HG03159 (cell line): ENCODE results near the gene PITRM1.

Experiments used
- ATAC-seq: cut with Tn5 transposase; IDR thresholded peaks from one replicate; pipeline ENCODE4 v1.9.1; 2021; ENCODE audit warnings: mild to moderate bottlenecking, moderate library complexity; ENCODE audit not compliant: unreplicated experiment

Gene PITRM1

DNA sequence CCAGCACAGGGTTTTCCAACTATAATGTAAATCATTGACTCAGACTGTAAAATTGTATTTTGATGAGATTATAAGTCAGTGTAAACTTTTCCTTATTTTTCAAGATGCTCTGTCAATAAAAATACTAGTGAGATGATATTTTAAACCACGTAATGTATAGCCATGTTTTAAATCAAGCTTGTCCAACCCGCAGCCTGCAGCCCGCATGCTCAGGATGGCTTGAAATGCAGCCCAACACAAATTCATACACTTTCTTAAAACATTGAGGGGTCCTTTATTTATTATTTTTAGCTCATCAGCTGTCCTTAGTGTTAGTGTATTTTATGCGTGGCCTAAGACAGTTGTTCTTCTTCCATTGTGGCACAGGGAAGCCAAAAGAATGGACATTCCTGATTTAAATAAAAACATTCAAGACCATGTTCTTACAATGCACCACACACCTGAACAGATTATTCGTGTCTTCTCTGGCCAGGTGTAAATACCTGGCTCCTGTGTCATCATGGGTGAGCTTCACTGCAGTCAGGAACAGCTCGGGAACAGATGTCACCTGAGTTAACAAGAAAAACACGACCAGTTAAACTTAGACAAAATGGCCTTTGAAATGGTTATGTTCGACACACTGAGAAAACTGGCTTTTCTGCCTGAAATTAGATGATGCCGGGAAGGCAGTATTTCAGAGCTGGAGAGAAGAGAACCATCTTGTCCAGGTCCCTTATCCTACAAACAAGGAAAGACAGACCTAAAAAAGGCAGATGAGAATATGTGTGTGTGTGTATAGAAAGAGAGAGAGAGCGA, 5.9 kb downstream of the PITRM1 start:
- ATAC-seq: no peak

DNA sequence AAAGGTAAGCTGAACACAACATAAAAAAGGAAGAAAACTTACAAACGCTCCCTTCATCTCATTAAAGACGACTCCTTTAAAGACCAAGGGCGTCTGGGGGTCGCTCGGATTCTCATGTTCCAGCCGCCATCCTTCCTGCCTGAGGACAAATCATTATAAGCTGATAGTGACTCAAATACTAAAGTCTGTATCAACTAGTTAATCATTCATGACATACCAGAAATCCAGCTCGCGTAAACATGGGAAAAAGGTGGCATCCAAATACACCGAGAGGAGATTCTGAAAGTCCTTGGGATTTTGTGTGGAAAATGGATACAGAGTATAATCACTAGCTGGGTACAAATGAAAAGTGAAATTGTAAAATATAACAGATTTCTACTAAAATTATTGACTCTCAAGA, 7.4 kb downstream of the PITRM1 start:
- ATAC-seq: no peak

DNA sequence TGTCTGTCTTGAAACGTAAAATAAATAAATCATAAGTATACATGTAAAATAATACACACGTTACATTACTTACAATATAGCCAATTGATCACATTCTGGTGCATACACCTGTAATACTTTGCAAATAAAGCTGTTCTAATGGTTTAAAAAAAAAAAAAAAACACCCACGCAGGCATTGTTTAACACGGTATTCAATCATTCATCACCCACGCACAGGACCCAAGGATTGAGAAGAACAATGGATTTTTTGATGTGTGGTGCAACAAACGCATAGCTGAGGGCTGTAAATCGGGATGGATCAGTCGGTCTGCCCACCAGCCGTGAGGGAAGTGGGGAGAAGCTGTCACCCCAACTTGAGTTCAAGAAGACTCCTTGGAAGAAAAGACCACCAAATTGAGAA, 8.7 kb downstream of the PITRM1 start:
- no peak for ATAC-seq

DNA sequence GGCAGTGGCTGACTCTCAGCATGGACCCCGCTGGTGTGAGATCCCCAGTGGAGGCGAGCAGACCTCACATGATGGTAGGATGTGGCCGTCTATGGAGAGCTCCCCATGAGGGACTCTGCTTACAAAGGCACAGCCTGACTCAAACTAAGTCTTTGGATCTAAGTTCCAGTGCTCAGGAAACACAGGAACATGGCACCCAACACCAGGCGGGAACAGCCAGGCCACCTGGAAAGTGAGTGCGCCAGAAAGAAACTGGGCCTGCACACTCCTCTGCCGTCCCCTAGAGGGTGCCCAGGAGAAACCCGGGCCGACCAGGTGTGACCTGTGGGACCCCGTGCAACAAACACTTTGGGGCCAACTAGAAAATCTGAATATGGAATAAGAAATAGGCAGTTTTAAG, 10.0 kb downstream of the PITRM1 start:
- no peak for ATAC-seq

DNA sequence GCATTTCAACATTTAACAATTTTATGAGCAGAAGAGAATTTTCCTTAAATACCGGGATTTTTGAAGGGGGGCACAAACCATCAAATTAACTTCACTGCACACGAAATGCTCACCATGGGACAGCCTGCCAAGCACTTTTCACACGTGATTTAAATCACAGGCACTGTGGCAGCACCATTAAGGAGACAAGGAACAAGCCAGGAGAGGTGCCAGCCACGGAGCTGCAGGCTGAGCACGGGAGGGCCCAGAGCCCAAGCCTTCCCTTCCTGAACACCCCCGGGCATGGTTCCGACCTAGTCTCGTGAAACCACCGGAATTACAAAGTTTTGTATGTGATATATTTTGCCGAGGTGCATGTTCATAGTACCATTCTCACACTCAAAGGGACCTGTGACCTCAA, 13.4 kb downstream of the PITRM1 start:
- no peak for ATAC-seq

DNA sequence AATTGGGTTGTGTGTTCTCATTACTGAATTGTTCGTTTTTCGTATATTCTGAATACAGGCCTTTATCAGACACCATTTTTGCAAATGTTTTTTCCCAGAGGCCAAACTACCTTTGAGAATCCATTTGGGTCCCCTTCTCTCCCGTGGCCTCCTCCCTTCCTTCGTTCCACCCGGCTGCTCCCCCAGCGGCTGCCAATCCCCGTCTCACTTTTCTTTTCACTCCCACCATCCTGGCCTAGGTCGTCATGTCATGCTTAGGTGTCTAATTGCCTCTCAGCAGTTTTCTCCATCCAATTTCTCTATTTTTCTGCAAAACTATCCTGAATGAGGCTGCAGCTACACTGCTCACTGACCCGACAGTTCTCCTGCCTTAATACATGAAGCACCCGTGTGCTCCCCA, 17.9 kb downstream of the PITRM1 start:
- ATAC-seq: no peak

DNA sequence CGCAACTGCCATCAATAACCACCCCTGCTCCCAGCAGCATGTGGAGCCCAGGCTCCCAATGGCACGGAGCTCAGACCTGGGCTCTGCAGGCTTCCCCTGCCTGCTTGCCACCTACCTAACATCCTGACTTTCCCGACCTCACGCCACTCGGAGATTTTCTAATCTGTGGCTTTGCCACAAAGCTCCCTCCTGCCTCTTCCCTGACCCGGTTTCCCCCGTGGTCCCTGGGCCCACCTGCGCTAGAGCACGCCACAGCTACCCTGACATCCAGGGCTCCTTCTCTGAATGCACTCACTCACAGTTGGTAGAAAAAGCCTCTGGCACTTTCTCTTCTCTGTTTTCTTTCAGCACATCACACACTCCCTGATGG, 20.0 kb downstream of the PITRM1 start:
- no peak for ATAC-seq

DNA sequence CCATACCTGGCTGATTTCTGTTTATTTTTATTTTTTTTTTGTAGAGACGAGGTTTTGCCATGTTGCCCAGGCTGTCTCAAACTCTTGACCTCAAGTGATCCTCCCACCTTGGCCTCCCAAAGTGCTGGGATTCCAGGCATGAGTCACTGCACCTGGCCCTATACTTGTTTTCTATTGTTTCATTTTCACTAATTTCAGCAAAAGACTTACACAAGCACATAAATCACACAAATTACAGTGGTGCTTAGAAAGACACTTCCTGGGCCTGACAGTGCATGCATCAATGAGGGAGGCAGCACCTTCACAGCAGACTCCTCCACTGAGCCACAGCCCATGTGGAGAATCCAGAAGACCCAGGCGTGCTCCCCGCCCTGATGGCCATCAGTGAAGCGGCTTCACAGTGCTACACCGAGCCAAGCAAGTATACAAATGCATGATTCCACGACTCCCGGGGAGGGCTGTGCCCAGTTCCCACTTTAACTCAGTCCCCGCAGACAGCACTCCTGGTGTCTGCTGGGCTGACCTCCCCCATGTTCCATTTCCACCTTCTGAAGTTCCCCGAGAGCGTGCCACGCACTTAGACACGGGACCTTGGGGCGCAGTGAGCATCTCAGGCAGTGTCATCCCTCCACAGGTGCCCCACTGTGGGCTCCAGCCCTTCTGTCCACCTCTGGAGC, 20.6 kb downstream of the PITRM1 start:
- ATAC-seq: no peak

DNA sequence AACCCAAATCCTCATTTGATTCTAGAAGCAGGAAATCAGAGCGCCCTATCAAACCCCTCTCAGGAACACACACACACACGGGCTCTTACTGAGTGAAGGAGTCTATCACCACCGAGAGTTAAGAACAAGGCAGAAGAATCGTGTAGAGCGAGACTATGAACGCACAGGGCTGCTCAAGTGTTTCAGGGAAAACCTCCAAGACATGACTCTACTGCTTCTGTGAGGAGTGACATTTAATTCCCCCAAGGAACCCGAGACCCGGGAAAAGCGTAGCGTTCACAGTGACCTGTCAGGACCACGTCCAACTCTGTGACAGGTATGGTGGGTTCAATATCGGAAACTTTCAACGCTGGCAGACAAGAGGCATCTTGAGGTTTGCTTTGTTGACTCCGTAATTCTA, 21.6 kb downstream of the PITRM1 start:
- ATAC-seq: no peak

DNA sequence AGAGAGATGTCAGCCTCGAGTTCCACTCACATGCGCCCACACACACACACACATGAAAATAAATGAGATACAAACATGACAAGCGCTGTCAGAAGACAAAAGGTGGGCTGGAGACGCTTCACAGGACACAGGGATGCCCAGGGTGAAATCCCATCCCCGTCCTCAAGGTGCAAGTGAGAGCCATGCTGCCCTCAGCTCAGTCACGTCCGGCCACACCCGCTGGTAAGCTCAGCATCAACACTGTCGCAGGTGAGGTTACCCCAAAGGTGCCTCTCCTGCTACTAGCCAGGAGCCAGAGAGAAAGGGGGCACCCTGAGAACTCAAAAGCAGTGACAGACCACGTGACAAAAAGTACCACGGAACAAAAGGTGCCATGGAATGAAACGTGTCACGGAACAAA, 22.2 kb downstream of the PITRM1 start:
- no peak for ATAC-seq

DNA sequence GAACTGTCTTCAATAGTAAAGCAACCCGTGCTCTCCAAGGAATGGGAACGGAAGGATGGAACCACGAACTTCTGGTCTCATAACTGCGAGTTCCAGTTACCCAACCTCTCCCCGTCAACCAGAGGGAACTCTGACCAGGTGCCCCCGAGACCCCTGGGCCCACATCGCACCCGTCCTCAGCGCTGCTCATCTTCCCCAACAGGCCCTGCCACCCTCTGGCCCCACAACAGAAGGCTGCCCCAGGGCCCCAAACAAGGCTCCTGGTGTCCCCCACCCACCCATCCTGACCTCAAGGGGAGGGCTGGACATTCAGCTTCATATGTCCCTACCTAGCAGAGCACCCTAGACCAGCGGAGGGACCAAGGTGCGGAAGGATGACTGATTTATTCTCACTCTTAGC, 22.7 kb downstream of the PITRM1 start:
- ATAC-seq: no peak

DNA sequence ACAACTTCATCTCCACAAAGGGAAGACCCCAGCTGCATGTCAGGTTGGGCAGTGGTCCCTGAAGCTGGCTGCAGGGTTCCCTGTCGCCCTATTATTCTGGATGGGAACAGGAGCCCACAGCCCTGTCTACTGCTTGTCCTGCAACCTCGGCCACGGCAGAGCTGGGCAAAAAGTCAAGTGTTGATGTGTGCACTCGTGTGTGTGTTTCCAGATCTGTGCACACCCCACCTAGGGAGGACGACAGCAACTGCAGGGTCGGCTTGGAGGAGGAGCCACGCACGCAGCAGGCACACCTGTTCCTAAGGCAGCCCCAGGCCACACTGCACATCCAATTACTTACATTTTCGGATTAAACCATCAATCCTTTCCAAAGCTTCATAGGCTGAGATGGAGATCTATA, 23.6 kb downstream of the PITRM1 start:
- no peak for ATAC-seq

DNA sequence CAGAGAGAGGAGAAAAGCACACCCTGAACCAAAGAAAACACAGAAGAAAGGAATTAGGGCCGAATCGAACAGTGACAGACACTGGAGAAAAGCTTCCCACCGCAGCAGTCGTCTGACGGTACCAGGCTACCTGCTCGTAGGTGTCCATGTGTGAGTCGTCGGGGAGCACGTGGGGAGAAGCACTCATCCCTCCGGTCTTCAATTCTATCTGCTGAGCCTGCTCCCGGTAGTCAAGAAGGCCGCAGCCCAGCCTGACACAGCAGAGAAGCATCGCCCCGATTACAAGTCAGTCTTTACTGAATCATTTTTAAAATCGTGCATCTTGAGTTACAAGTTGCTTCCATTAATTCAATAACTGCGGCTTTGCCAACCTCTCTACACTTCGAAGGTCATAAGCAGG, 24.5 kb downstream of the PITRM1 start:
- ATAC-seq: no peak

DNA sequence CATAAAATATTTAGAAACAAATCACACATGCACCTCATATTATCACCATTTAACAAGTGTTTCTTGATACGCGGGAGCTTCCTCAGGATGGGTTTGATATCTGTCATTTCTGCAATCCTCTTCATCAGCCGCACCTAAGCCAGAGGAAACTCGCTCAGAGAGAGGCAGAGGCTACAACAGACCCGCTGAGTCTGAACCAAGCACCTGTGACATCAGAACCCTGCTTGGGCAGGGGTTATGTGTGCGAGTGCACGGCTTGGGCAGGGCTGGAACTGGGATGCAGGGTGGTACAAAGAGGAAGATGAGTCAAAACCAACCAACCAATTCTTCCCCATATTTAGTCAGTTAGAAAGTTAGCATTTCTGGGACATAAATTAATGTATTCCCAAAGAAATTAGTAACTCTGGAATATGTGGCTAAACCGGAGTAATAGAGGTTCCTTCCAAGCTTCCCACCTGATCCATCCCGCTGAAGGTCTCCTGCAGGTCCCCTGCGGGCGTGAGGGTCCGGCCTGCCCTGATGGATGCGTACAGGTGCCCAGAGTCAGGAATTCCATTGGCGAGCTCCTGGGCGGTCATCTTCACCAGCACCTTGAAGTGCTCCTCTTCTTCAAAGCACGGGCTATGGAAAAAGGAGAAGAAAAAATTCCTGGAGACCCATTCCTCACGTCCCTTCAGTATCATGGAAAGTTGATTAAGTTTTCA, 25.3 kb downstream of the PITRM1 start:
- no peak for ATAC-seq

DNA sequence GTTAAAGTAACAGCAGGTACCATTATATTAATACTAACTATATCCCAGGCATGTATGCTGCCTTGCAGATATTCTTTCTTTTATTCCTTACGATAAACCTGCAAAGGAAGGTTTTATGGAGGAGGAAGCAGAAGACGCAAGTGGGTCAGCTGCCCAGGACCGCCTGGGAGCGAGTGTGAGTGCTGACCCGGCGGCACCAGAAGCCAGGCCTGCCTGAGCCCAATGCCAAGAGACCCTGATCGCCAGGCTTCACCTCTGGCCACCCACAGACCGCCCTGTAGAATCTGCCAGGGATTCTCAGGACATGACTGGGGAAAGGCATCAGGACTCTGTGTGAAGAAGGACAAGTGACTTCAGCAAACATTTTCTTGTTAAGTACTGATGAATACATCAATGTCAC, 26.3 kb downstream of the PITRM1 start:
- ATAC-seq: no peak

DNA sequence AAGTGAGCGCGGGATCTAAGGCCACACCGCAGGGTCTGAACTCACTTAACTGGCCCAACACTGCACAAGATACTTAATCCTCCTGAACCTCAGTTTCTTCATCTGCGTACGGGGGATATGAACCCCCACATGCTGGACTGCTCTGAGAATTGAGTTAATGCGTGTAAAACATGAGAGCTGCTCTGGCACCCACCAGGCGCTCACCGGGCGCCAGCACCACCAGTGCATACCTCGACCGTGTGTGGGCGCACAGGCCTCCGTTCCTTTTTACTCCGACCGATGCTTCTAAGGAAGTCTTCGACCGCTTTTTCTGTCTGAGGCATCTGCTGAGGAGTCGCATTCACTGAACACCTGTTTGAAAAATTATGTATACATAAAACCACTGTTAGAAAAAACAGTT, 27.2 kb downstream of the PITRM1 start:
- ATAC-seq: no peak

DNA sequence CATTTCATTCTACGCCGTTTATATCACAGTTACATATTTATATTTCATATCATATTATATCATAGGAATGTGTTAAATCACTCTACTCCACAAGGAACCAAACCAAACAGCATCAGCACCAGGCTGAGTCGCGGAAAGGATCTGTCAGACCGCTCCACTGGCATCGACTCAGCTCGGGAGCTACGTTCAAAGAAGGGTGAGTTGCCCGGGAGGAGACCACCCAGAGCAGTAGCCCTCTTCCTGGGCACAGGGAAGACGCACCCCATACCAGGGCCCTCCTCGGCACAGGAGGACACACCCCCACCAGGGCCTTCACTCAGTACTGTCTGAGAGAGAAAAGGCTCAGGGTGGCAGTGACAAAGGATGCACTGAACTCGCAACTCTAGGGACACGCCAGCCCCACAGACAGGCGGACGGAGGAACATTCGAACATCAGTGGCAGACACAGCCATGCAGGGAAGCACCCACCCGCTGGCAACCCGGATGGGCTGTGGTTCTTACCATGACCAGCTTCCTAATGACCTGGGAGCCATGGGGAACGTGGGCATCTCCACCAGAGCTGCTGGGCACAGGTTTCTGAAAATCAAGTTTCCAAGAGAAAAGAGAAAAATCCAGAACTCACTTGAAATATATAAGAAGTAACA, 28.7 kb downstream of the PITRM1 start:
- ATAC-seq: no peak

DNA sequence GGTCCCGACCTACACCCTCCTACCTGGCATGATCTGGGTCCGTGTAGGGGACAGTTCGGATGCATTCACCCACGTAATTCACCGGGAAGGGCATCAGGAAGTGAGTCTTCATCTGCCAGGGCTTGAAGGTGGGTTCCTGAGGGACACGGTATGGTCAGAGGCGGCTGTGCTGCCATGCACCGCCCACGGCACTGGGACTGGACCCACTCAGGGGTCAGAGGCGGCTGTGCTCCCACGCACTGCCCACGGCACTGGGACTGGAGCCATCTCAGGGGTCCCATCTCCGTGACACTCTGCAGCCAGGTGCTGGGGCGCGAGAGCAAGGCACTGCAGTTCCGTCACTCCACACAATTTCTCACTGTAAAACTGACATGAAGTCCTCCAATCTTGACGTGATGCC, 29.2 kb downstream of the PITRM1 start:
- ATAC-seq: no peak

DNA sequence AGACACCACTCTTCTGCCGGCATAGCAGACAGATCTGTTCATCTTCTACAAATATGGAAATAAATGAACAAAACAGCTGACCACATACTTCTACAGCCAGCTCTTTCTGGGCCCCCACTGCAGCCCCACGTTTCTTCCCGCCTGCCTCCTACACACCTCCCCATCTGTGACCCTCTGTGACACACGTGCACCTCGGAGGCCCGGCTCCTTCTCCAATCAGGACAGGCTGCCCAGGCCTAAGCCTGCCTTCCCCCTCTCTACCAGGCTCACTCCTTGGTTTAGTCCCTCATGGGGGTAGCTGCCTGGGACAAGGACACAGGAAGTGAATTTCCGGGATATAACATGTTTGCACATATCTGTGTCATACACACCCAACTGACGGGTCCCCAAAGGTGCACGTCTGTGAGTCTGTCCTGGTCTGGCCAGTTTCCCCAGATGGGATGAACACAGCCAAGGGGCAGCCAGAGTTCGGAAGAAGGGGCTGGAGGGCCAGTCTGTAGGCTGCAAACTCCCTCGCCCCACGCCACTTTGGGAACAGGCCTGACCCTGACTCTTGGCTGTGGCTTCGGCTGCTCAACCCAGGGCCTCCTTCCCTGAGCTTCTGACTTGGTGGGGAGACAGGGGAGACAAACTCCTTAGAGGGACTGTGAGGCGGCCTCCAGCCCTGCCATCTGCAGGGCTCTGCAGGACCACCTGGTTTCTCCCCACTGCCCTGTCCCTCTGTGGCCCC, 30.3 kb downstream of the PITRM1 start:
- no peak for ATAC-seq

DNA sequence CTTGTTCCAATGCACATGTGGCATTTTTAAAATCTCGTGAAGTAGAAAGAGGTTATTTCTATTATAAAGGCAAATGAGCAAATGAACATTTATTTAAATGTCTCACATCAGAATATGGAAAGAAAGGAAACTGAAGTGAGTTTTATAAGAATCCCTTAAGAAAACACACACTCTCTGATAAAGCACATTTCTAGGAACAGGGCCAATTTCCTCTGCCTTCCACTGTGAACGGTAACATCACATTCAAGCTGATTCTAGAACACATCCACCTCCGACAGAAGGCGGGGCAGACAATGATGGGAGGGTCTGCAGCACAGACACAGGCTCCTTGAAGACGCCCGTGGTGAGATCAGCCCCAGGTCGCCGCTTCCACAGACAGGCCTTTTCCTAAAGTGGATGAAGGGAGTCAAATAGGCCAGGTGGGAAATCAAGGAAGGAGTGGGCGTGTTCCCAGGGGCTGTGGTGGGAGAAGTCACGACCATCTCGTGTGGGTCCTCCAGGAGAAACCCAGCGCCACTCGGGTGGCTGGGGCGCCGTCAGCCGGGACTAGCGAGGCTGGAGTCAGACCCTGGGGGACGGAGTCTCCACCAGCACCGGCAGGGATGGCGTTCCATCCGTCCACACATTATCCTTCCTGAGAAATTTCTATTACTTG, 31.1 kb downstream of the PITRM1 start:
- no peak for ATAC-seq

DNA sequence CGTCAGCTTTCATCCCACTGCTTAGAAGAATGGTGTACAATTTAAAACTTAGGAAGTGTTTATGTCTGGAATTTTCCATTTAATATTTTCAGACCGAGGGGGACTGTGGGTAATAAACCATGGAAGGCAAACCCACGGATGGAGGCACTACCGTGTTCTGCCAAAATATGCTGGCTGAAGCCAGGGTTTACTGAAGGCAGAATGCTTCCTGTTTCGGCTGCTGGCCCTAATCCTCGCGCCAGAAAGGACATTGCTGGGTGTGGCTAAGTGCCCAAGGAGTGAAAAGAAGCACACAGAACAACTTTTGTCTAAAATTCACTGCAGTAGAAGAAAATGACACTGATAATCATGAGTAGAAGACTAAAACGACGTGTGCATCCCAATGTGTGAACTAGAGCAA, 32.3 kb downstream of the PITRM1 start:
- no peak for ATAC-seq
